Skeletal muscle satellite cell (primary cell): Measurements from ENCODE around the gene CERS3.

Source experiments
- H3K27me3 ChIP-seq: 2 replicates; pipeline ENCODE4 v1.7.0; 2013; ENCODE audit warnings: low read length; ENCODE audit not compliant: control insufficient read depth, insufficient read depth
- H3K36me3 ChIP-seq: 2 replicates; pipeline ENCODE4 v1.7.0; 2013; ENCODE audit warnings: mild to moderate bottlenecking, control low read depth, low read length; ENCODE audit not compliant: insufficient read depth
- H3K4me1 ChIP-seq: 2 replicates; pipeline ENCODE4 v1.7.0; 2013; ENCODE audit warnings: low read length; ENCODE audit not compliant: control insufficient read depth, insufficient read depth
- H3K4me2 ChIP-seq: 2 replicates; pipeline ENCODE4 v1.7.0; 2013; ENCODE audit warnings: mild to moderate bottlenecking, low read length
- H3K4me3 ChIP-seq: 2 replicates; pipeline ENCODE4 v1.7.0; 2013; ENCODE audit warnings: low read length
- H3K9ac ChIP-seq: 2 replicates; pipeline ENCODE4 v1.7.0; 2013; ENCODE audit warnings: mild to moderate bottlenecking, low read depth, low read length, moderate library complexity
- H3K9me3 ChIP-seq: replicated peaks from 2 replicates; pipeline ENCODE4 v1.7.0; 2013; ENCODE audit warnings: mild to moderate bottlenecking, control low read depth, low read length

CERS3 gene

GRCh38 chr15:100526027-100526481 lies 2.7 kb downstream of the CERS3 start:
- H3K4me3 ChIP-seq, result no peak overlapping the region
- no peaks in the 10 kb centered on the region for H3K9me3 ChIP-seq

GRCh38 chr15:100525436-100525835 lies 3.3 kb downstream of the CERS3 start:
- Histone ChIP-seq H3K4me1 (no peaks in the 10 kb centered on the region), H3K36me3 (no peaks in the 10 kb centered on the region), H3K4me3 (no peak overlapping the region), H3K9me3 (no peaks in the 10 kb centered on the region), H3K9ac (no peak overlapping the region), H3K4me2 (no peak overlapping the region), H3K27me3 (no peaks in the 10 kb centered on the region)

More at GRCh38 chr15:100526027-100526481, 2.7 kb downstream of the CERS3 start:
- no peaks in the 10 kb centered on the region for H3K36me3 ChIP-seq
- no peak overlapping the region for H3K9ac ChIP-seq
- no peak overlapping the region for H3K4me2 ChIP-seq
- H3K4me1 ChIP-seq, result no peaks in the 10 kb centered on the region
- peaks cover 1% of the 10 kb centered on the region for H3K27me3 ChIP-seq

DNA sequence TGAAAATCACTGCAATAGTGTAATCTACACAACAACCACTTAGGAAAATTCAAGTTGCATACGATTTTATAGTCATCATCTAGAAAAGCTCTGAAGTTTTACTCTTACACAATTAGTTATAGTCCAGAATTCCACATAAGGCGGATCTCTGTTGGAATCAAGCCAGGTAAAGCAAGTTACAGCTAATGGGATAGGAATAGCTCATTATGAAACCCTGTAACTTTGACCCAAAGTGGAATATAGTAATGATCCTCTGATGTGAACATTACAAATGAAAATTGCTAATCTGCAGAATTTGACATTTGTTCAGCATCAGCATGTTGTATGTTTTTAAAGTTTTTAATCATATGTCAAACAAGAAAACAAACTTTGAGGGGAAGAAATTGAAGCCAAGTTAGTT lies 4.4 kb downstream of the CERS3 start:
- Histone ChIP-seq H3K4me1 (no peaks in the 10 kb centered on the region), H3K4me3 (no peak overlapping the region), H3K9ac (no peak overlapping the region), H3K4me2 (no peak overlapping the region), H3K27me3 (no peaks in the 10 kb centered on the region), H3K36me3 (no peaks in the 10 kb centered on the region), H3K9me3 (no peaks in the 10 kb centered on the region)

DNA sequence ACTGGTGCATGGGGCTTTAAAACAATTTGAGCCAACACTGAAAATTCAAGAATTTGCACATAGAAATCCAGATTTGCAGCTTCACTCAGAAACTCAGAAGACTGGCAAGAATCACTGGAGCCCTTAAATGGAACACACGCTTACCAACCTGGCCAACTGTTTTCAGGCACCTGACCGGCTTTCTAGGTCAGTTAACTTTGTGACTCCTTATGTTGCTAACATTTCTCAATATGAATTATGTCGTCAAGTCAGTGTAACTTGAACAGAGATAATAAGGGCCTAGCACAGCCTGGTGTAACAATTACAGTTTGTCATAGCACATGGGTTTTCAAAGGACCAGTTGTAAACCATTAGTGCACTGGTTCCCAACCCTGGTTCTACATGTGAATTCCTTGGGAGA lies 6.8 kb downstream of the CERS3 start:
- Histone ChIP-seq H3K36me3 (no peaks in the 10 kb centered on the region), H3K4me2 (no peak overlapping the region), H3K4me1 (no peaks in the 10 kb centered on the region), H3K27me3 (no peaks in the 10 kb centered on the region), H3K9ac (no peak overlapping the region), H3K4me3 (no peak overlapping the region), H3K9me3 (no peaks in the 10 kb centered on the region)

GRCh38 chr15:100520132-100520921 lies 8.4 kb downstream of the CERS3 start:
- H3K4me3 ChIP-seq, result no peak overlapping the region
- no peak overlapping the region for H3K9ac ChIP-seq
- no peaks in the 10 kb centered on the region for H3K27me3 ChIP-seq
- no peaks in the 10 kb centered on the region for H3K4me1 ChIP-seq
- H3K36me3 ChIP-seq, result no peaks in the 10 kb centered on the region
- no peaks in the 10 kb centered on the region for H3K9me3 ChIP-seq
- H3K4me2 ChIP-seq, result no peak overlapping the region

DNA sequence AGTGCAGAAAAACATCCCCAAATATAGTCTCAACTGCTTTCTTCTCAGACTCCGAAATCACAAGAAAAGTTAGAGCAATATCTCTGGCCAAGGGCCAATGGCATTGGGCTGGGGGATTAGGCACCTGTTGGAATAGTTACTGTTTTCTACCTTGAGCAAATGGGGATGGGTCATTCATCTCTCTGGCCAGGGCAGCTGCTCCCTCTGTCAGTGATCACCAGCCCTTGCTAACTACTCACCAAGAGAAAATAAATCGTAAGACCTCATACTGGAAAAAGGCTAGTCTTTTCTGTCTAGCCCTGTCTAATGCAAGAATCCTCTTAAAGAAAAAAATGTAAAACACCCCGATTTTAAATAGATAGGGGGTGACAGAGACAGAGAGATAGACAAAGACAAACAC lies 10.9 kb downstream of the CERS3 start:
- Histone ChIP-seq H3K4me1 (no peaks in the 10 kb centered on the region), H3K4me2 (no peak overlapping the region), H3K4me3 (no peak overlapping the region), H3K9ac (no peak overlapping the region), H3K36me3 (no peaks in the 10 kb centered on the region), H3K9me3 (no peaks in the 10 kb centered on the region), H3K27me3 (no peaks in the 10 kb centered on the region)

DNA sequence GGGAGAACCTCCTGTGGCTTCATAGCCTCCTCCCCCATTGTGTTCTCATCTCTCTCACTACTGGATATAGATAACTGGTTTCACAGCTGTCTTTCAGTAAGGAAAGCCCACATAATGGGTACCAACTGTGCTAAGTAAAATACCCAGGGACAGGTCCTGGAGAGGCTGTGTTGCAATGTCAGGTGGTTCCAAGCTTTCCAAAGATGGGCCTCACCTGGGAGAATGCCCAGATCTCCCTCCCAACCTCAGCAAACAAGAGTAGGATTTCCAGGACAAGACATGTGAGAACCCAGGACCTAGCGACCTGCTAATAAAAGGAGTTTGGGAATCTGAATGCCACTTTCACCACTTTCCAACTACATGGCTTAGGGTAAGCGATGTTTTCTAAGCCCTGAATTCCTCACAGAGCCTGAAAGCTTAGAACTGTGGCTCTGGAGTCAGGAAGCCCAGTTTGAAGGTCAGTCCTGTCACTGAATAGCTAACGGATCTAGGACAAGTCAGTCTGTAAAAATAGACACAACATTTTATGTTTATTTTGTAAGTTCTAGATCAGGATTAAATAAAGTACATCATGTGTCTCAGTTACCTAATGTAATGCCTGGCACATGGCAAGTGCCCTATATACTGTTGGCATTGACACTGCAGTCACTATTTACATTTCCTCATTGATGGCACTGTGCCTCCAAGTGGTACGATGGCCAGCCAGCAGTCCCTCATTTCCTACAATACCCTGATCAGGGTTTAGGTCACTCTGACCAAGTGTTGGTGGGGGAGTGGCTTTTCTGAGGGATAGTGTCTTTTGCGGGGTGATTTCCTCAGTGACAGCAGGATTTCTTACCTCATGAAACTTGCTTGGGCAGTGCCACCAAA lies 11.9 kb downstream of the CERS3 start:
- H3K4me2 ChIP-seq, result no peak overlapping the region
- H3K4me1 ChIP-seq, result no peaks in the 10 kb centered on the region
- no peak overlapping the region for H3K4me3 ChIP-seq
- no peaks in the 10 kb centered on the region for H3K27me3 ChIP-seq
- H3K9ac ChIP-seq, result no peak overlapping the region
- H3K36me3 ChIP-seq, result no peaks in the 10 kb centered on the region
- H3K9me3 ChIP-seq, result no peaks in the 10 kb centered on the region

GRCh38 chr15:100515758-100516157 lies 13.0 kb downstream of the CERS3 start:
- Histone ChIP-seq H3K4me3 (no peak overlapping the region), H3K9ac (no peak overlapping the region), H3K4me1 (no peaks in the 10 kb centered on the region), H3K9me3 (no peaks in the 10 kb centered on the region), H3K4me2 (no peak overlapping the region), H3K27me3 (no peaks in the 10 kb centered on the region), H3K36me3 (no peaks in the 10 kb centered on the region)

DNA sequence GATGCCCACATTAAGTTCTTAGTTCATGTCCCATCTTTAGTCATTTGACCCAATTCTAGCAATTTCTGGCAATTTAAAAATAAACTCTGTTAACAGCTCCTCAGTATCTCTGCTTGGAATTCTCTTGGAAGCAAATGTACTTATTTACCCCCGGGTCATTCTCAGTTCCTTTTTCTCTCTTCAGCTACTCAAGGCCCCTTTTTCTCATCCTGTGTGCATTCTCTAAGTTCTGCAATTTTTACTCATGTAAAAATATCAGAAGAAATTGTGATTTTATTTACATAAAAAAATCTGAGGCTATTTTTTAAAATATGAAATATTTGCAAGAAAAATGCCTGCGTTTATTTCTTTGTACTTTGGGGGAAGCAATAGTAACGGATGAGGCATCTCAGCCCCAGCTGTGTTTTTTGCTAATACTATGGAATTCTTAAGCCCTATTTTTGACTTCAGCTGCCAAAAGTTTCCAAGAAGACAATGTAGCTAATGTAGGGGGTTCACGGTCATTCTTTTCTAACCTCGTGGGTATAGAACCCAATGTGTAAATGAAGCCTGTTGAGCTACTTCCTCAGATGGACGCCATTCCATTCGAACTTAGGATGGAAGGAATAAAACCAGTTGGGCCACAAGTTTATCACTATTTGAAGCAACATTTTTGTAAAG lies 20.0 kb downstream of the CERS3 start:
- Histone ChIP-seq H3K4me3 (no peak overlapping the region), H3K36me3 (no peaks in the 10 kb centered on the region), H3K9ac (no peak overlapping the region), H3K4me2 (no peak overlapping the region), H3K9me3 (no peaks in the 10 kb centered on the region), H3K4me1 (no peaks in the 10 kb centered on the region), H3K27me3 (no peaks in the 10 kb centered on the region)

DNA sequence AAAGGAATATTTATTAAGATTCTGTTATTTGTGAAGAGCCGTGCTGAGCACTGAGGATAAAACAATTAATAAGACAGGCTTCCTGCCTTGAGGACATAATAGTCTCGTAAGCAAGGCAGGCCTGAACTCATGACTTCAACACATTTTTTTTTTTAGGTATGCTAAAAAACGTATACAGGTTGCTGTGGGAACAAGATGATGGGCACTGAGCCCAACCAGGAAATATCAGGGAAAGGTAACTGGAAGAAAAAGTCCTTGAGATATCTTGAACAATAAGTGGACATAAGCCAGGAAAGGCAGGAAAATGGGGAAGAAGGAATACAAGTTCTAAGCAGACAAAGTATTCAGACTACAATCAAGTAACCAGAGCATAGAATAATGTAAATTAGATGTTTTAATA lies 26.1 kb downstream of the CERS3 start:
- Histone ChIP-seq H3K4me3 (no peak overlapping the region), H3K4me2 (no peak overlapping the region), H3K9me3 (no peaks in the 10 kb centered on the region), H3K27me3 (no peaks in the 10 kb centered on the region), H3K36me3 (no peaks in the 10 kb centered on the region), H3K4me1 (no peaks in the 10 kb centered on the region), H3K9ac (no peak overlapping the region)

GRCh38 chr15:100501117-100501516 lies 27.6 kb downstream of the CERS3 start:
- Histone ChIP-seq H3K9me3 (no peaks in the 10 kb centered on the region), H3K4me3 (no peak overlapping the region), H3K27me3 (no peaks in the 10 kb centered on the region), H3K4me2 (no peak overlapping the region), H3K4me1 (no peaks in the 10 kb centered on the region), H3K9ac (no peak overlapping the region), H3K36me3 (no peaks in the 10 kb centered on the region)
